H9 (cell line): ENCODE results near the gene ITSN1. TPM values are rescaled to one million over a fixed set of nuclear protein-coding genes. Genes with fewer than 3 reads are reported as not detected.

ENCODE experiments used
- DNase-seq: peaks from one replicate; pipeline ENCODE4 v3.0.0-alpha.2; 2017
- H2AFZ ChIP-seq: one replicate; pipeline ENCODE4 v1.6.1; 2013; ENCODE audit warnings: mild to moderate bottlenecking, low read length, control low read depth, moderate library complexity
- H2AK5ac ChIP-seq: 2 replicates; pipeline ENCODE4 v1.6.1; 2013; ENCODE audit warnings: low read length, control low read depth, mixed read lengths; ENCODE audit not compliant: insufficient read length
- H2BK120ac ChIP-seq: one replicate; pipeline ENCODE4 v1.6.1; 2013; ENCODE audit warnings: low read depth, mild to moderate bottlenecking, low read length, control low read depth, inconsistent platforms; ENCODE audit not compliant: poor library complexity, severe bottlenecking
- H2BK12ac ChIP-seq: 2 replicates; pipeline ENCODE4 v1.6.1; 2013; ENCODE audit warnings: low read length, control low read depth, mixed read lengths, low read depth; ENCODE audit not compliant: insufficient read length
- H2BK15ac ChIP-seq: 2 replicates; pipeline ENCODE4 v1.6.1; 2013; ENCODE audit warnings: low read depth, low read length, control low read depth
- H2BK20ac ChIP-seq: one replicate; pipeline ENCODE4 v1.6.1; 2013; ENCODE audit warnings: low read depth, mild to moderate bottlenecking, low read length, control low read depth, inconsistent platforms; ENCODE audit not compliant: poor library complexity, severe bottlenecking
- H2BK5ac ChIP-seq: 2 replicates; pipeline ENCODE4 v1.6.1; 2013; ENCODE audit warnings: low read length, control low read depth, mixed read lengths; ENCODE audit not compliant: insufficient read length
- H3K14ac ChIP-seq: 2 replicates; pipeline ENCODE4 v1.6.1; 2013; ENCODE audit warnings: low read length, control low read depth; ENCODE audit not compliant: insufficient read depth
- H3K18ac ChIP-seq: 2 replicates; pipeline ENCODE4 v1.6.1; 2013; ENCODE audit warnings: low read depth, mild to moderate bottlenecking, mixed read lengths, low read length, control low read depth; ENCODE audit not compliant: insufficient read length
- H3K23ac ChIP-seq: 2 replicates; pipeline ENCODE4 v1.6.1; 2013; ENCODE audit warnings: low read length, control low read depth, mixed read lengths, low read depth; ENCODE audit not compliant: insufficient read length
- H3K23me2 ChIP-seq: 2 replicates; pipeline ENCODE4 v1.6.1; 2013; ENCODE audit warnings: low read depth, mild to moderate bottlenecking, mixed read lengths, low read length, control low read depth; ENCODE audit not compliant: insufficient read length, poor library complexity, severe bottlenecking
- H3K27ac ChIP-seq: 2 replicates; pipeline ENCODE4 v1.5.1; 2013; ENCODE audit warnings: low read length, control low read depth, mixed read lengths, low read depth; ENCODE audit not compliant: insufficient read length
- H3K27me3 ChIP-seq: 2 replicates; pipeline ENCODE4 v1.6.1; 2013; ENCODE audit warnings: low read length, control low read depth, inconsistent platforms; ENCODE audit not compliant: insufficient read depth
- H3K4ac ChIP-seq: 2 replicates; pipeline ENCODE4 v1.6.1; 2013; ENCODE audit warnings: low read depth, mild to moderate bottlenecking, control low read depth, inconsistent platforms, low read length, moderate library complexity
- H3K4me1 ChIP-seq: 2 replicates; pipeline ENCODE4 v1.6.1; 2013; ENCODE audit warnings: low read length, control low read depth, inconsistent platforms; ENCODE audit not compliant: insufficient read depth
- H3K4me2 ChIP-seq: 2 replicates; pipeline ENCODE4 v1.6.1; 2013; ENCODE audit warnings: low read length, control low read depth, mixed read lengths; ENCODE audit not compliant: insufficient read length, insufficient read depth
- H3K56ac ChIP-seq: 2 replicates; pipeline ENCODE4 v1.6.1; 2013; ENCODE audit warnings: low read depth, mild to moderate bottlenecking, mixed read lengths, low read length, control low read depth; ENCODE audit not compliant: insufficient read length
- H3K79me1 ChIP-seq: 2 replicates; pipeline ENCODE4 v1.6.1; 2013; ENCODE audit warnings: low read depth, mild to moderate bottlenecking, moderate library complexity, low read length, control low read depth, inconsistent platforms; ENCODE audit not compliant: insufficient read depth, poor library complexity, severe bottlenecking
- H3K79me2 ChIP-seq: 2 replicates; pipeline ENCODE4 v1.6.1; 2013; ENCODE audit warnings: low read length, control low read depth, inconsistent platforms; ENCODE audit not compliant: insufficient read depth
- H3K9ac ChIP-seq: 2 replicates; pipeline ENCODE4 v1.6.1; 2013; ENCODE audit warnings: low read length, control low read depth, mixed read lengths; ENCODE audit not compliant: insufficient read length; ENCODE audit errors: extremely low read depth
- H3K9me3 ChIP-seq: one replicate; pipeline ENCODE4 v1.6.1; 2013; ENCODE audit warnings: low read depth, low read length, inconsistent platforms; ENCODE audit not compliant: control insufficient read depth
- H3T11ph ChIP-seq: one replicate; pipeline ENCODE4 v1.6.1; 2013; ENCODE audit warnings: mild to moderate bottlenecking, low read length, control low read depth, inconsistent platforms
- H4K20me1 ChIP-seq: one replicate; pipeline ENCODE4 v1.6.1; 2013; ENCODE audit not compliant: control insufficient read depth, insufficient read length, insufficient read depth
- H4K5ac ChIP-seq: 2 replicates; pipeline ENCODE4 v1.6.1; 2013; ENCODE audit warnings: low read depth, mild to moderate bottlenecking, mixed read lengths, low read length, control low read depth; ENCODE audit not compliant: insufficient read length
- H4K8ac ChIP-seq: replicated peaks from 2 replicates; pipeline ENCODE4 v1.6.1; 2013; ENCODE audit warnings: low read length, control low read depth, mixed read lengths, low read depth; ENCODE audit not compliant: insufficient read length
- H4K91ac ChIP-seq: 2 replicates; pipeline ENCODE4 v1.6.1; 2013; ENCODE audit warnings: low read depth, mild to moderate bottlenecking, moderate library complexity, mixed read lengths, low read length, control low read depth; ENCODE audit not compliant: insufficient read length
- H3K27ac Mint-ChIP-seq, 3 experiments: 2 replicates in 2 of 3; 3 replicates in 1 of 3; pipeline ENCODE4 v1.8.0; 2020 to 2021; ENCODE audit warnings: mixed read lengths in 3 of 3, mild to moderate bottlenecking in 1 of 3, moderate library complexity in 1 of 3
- H3K27me3 Mint-ChIP-seq: 2 replicates; pipeline ENCODE4 v1.8.0; 2021; ENCODE audit warnings: low read depth, mild to moderate bottlenecking, moderate library complexity, mixed read lengths
- H3K36me3 Mint-ChIP-seq, 3 experiments: 2 replicates in 2 of 3; 3 replicates in 1 of 3; pipeline ENCODE4 v1.8.0; 2020 to 2021; ENCODE audit warnings: low read depth in 3 of 3, mixed read lengths in 3 of 3; ENCODE audit not compliant: insufficient read depth in 1 of 3
- H3K4me1 Mint-ChIP-seq, 2 experiments: 2 replicates each; pipeline ENCODE4 v1.8.0; 2020; ENCODE audit warnings: mixed read lengths in 2 of 2
- H3K4me3 Mint-ChIP-seq, 2 experiments: 2 replicates in 1 of 2; 3 replicates in 1 of 2; pipeline ENCODE4 v1.8.0; 2020 to 2021; ENCODE audit warnings: mild to moderate bottlenecking in 2 of 2, mixed read lengths in 2 of 2, moderate library complexity in 1 of 2
- H3K9me3 Mint-ChIP-seq, 2 experiments: 2 replicates in 1 of 2; 3 replicates in 1 of 2; pipeline ENCODE4 v1.8.0; 2020; ENCODE audit warnings: mild to moderate bottlenecking in 2 of 2, mixed read lengths in 2 of 2, moderate library complexity in 1 of 2
- WGBS: extraction: QIAGEN DNeasy Blood & Tissue Kit; methylation state at CpG from one replicate; pipeline ENCODE4 v1.1.7; 2013; ENCODE audit warnings: missing lambda C conversion rate, low lambda C conversion rate, mixed read lengths; ENCODE audit not compliant: insufficient read length; ENCODE audit errors: extremely low coverage; 5-methylcytosine and 5-hydroxymethylcytosine counted together
- total RNA-seq: library from RNA; stranded (reverse); gene quantifications from 2 replicates; pipeline ENCODE4 v1.2.1, GENCODE V29; 2021
- TF ChIP-seq, protein P1 (sequence below): fragments of 200-600 bp; sonication (generic); conservative IDR thresholded peaks from 3 replicates; pipeline ENCODE4 v1.8.0; 2021; ENCODE audit warnings: antibody characterized with exemption, mild to moderate bottlenecking

ITSN1 gene
- total RNA-seq, 1 experiment from 2014 or later: 94.2 TPM

- no peak overlapping the region for H2BK120ac ChIP-seq
- H3K4me1 Mint-ChIP-seq: peaks cover 14 to 18% of the 10 kb centered on the region in 2 experiments
These were observed 171.6 kb downstream of the ITSN1 start for GRCh38 chr21:33813832-33814365.

More at GRCh38 chr21:33813832-33814365, 171.6 kb downstream of the ITSN1 start:
- no peak overlapping the region for H3K4me2 ChIP-seq
- H3K9me3 ChIP-seq: no peaks in the 10 kb centered on the region
- no peak overlapping the region for H3T11ph ChIP-seq
- Mint-ChIP-seq H3K27me3 (no peaks in the 10 kb centered on the region), H3K4me3 (no peak overlapping the region), H3K36me3 (peaks cover 23 to 65% (median 56%) of the 10 kb centered on the region in 3 experiments; a peak in 6 of 7 replicates), H3K9me3 (no peaks in the 10 kb centered on the region), H3K27ac (no peak overlapping the region)
- H4K91ac ChIP-seq: no peak overlapping the region
- H3K4me1 ChIP-seq: no peaks in the 10 kb centered on the region; the same call in 1 of the 2 replicates
- H3K9ac ChIP-seq: no peak overlapping the region
- H4K8ac ChIP-seq: no peak overlapping the region
- H2AK5ac ChIP-seq: no peak overlapping the region
- H3K18ac ChIP-seq: no peak overlapping the region
- H3K27me3 ChIP-seq: no peaks in the 10 kb centered on the region
- H2AFZ ChIP-seq: no peak overlapping the region
- H2BK12ac ChIP-seq: no peak overlapping the region
- no peak overlapping the region for H3K4ac ChIP-seq
- H3K79me2 ChIP-seq: no peaks in the 10 kb centered on the region
- no peak overlapping the region for H3K23ac ChIP-seq
- H3K14ac ChIP-seq: no peak overlapping the region; the same call in 1 of the 2 replicates
- H2BK5ac ChIP-seq: no peak overlapping the region
- H3K23me2 ChIP-seq: no peaks in the 10 kb centered on the region
- H3K27ac ChIP-seq: no peak overlapping the region
- no peak overlapping the region for H3K56ac ChIP-seq
- H2BK20ac ChIP-seq: no peak overlapping the region
- WGBS: no CpG with 5 or more reads among the region's 7 CpGs
- TF ChIP-seq, protein P1, sequence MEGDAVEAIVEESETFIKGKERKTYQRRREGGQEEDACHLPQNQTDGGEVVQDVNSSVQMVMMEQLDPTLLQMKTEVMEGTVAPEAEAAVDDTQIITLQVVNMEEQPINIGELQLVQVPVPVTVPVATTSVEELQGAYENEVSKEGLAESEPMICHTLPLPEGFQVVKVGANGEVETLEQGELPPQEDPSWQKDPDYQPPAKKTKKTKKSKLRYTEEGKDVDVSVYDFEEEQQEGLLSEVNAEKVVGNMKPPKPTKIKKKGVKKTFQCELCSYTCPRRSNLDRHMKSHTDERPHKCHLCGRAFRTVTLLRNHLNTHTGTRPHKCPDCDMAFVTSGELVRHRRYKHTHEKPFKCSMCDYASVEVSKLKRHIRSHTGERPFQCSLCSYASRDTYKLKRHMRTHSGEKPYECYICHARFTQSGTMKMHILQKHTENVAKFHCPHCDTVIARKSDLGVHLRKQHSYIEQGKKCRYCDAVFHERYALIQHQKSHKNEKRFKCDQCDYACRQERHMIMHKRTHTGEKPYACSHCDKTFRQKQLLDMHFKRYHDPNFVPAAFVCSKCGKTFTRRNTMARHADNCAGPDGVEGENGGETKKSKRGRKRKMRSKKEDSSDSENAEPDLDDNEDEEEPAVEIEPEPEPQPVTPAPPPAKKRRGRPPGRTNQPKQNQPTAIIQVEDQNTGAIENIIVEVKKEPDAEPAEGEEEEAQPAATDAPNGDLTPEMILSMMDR: no peak
- H4K5ac ChIP-seq: no peak overlapping the region
- no peaks in the 10 kb centered on the region for H3K79me1 ChIP-seq
- DNase-seq: no peak
- H4K20me1 ChIP-seq: no peaks in the 10 kb centered on the region
- no peak overlapping the region for H2BK15ac ChIP-seq
